Measurements from ENCODE around the gene TOR2A.
A peak's percentile ranks its signal among the peaks of the same experiment; 100 is the strongest.

DNA sequence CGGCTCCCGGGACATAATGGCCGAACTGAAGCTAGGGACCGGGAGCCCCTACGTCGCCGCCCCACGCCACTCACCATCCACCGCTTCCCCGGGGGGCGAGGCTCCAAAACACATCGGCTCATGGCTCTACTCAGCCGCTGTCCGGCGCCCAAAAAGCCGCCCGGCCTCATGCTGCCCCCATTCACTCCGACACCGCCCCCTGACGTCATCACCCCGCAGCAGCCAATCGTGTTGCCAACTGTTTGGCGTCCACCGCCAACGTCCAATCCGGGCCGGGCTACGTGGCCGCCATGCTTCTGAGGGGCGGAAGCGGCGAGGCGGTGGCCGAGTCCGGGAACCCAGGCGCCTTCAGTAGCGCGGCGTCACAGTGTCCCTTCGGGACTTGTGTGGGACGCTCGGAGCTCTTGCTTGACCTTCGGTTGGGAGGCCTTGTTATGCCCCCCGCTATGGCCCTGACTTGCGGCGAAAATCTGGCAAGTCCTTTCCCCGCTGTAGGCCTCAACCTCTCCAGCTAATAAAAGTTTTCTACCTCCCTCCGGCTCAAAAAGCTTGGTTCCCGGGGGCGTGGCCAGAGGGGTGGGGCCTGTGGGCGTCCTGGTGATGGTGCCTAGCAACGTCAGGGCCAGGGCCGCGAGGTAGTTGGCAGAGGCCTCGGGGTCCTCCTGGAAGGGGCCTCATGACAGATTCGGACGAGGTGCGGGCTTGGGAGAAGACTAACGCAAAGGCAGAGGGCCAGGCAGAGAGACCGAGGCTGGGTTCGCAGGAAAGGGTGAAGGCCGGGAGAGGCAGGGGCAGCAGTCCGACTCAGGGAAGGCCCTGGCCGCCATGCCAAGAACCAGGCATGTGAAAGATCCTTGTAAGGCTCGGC lies 19.4 kb downstream of the TOR2A start, which contains the start of the genes PTRH1 and TTC16:
- TF ChIP-seq, protein P1, sequence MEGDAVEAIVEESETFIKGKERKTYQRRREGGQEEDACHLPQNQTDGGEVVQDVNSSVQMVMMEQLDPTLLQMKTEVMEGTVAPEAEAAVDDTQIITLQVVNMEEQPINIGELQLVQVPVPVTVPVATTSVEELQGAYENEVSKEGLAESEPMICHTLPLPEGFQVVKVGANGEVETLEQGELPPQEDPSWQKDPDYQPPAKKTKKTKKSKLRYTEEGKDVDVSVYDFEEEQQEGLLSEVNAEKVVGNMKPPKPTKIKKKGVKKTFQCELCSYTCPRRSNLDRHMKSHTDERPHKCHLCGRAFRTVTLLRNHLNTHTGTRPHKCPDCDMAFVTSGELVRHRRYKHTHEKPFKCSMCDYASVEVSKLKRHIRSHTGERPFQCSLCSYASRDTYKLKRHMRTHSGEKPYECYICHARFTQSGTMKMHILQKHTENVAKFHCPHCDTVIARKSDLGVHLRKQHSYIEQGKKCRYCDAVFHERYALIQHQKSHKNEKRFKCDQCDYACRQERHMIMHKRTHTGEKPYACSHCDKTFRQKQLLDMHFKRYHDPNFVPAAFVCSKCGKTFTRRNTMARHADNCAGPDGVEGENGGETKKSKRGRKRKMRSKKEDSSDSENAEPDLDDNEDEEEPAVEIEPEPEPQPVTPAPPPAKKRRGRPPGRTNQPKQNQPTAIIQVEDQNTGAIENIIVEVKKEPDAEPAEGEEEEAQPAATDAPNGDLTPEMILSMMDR (IDR thresholded peaks at IDR 0.05), result no peak
- TF ChIP-seq EP300 (IDR thresholded peaks at IDR 0.05), result peak; percentile 57

Data from ovary (tissue), 3 donors.